ENCODE data around the gene TMEM270.

DNA sequence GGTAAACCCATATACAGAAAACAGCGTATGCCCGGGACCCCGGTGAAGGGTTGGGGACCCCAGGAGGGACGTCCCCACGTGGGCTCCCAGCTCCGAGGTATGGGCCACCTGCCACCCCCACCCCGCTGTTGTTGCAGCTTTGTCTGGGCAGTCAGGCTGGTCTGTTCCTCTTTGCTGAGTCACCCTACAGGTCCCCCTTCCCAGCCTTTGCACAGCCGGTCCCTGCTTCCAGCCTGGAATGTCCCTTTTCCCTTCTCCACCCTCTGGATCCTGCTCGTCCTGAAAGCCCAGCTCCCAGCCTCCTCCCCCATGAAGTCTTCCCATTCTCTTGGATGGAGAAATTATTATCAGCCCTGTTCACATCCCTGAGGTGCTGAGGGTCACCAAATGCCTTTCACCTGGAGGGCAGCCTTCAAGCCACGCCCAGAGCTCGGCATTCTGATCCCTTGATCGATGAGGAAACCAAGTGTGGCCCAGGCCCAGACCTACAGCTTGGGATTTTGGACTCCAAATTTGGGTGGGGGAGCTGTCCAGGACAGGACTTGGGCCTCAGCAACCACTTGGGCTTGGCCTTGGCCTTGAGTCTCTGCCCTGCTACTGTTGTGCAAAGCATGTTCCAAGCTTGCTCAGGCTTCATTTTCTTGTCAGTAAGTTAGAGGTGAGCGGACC, 27.6 kb upstream of the TMEM270 start:
- TF ChIP-seq, protein P1, sequence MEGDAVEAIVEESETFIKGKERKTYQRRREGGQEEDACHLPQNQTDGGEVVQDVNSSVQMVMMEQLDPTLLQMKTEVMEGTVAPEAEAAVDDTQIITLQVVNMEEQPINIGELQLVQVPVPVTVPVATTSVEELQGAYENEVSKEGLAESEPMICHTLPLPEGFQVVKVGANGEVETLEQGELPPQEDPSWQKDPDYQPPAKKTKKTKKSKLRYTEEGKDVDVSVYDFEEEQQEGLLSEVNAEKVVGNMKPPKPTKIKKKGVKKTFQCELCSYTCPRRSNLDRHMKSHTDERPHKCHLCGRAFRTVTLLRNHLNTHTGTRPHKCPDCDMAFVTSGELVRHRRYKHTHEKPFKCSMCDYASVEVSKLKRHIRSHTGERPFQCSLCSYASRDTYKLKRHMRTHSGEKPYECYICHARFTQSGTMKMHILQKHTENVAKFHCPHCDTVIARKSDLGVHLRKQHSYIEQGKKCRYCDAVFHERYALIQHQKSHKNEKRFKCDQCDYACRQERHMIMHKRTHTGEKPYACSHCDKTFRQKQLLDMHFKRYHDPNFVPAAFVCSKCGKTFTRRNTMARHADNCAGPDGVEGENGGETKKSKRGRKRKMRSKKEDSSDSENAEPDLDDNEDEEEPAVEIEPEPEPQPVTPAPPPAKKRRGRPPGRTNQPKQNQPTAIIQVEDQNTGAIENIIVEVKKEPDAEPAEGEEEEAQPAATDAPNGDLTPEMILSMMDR (IDR thresholded peaks at IDR 0.05; ENCODE audit: low read depth, low read length, poor library complexity, severe bottlenecking) = no peak
- TF ChIP-seq EZH2phosphoT487 (IDR thresholded peaks at IDR 0.05; ENCODE audit: borderline replicate concordance, low read length) = no peak

Data from DOHH2 (cell line).